Mammary epithelial cell (primary cell): ENCODE data around the gene EMB.
"Not testable (repeated sequence)": the region's sequence is repeated elsewhere in the genome, so short reads cannot be mapped to it uniquely, and the experiment has no call there.

Experiments
- CTCF ChIP-seq, 2 donors: IDR thresholded peaks in 1 of 2; conservative IDR thresholded peaks in 1 of 2; 2 replicates each; pipeline ENCODE4 v1.5.1; 2011 to 2012; ENCODE audit warnings: inconsistent platforms in 2 of 2, low read length in 2 of 2, mild to moderate bottlenecking in 2 of 2, control low read depth in 1 of 2, low read depth in 1 of 2; ENCODE audit not compliant: insufficient read depth in 1 of 2; ENCODE audit errors: extremely low read depth in 1 of 2
- EZH2 ChIP-seq: IDR thresholded peaks from 2 replicates; pipeline ENCODE4 v1.6.1; 2012; ENCODE audit warnings: low read length, inconsistent platforms, borderline replicate concordance

- TF ChIP-seq CTCF (conservative IDR thresholded peaks at IDR 0.05 in 1 of 2, IDR thresholded peaks at IDR 0.05 in 1 of 2; ENCODE audit: extremely low read depth in 1 of 2, insufficient read depth in 1 of 2, low read depth in 1 of 2, low read length in 2 of 2); EZH2: not testable (repeated sequence)
Measured at GRCh38 chr5:50364535-50365309, 76.4 kb downstream of the EMB start.
